HG02763 (cell line): ENCODE measurements around the gene ZNF527.
"Not testable (repeated sequence)": the region's sequence is repeated elsewhere in the genome, so short reads cannot be mapped to it uniquely, and the experiment has no call there.

Experiments
- ATAC-seq: cut with Tn5 transposase; IDR thresholded peaks from one replicate; pipeline ENCODE4 v1.9.1; 2021; ENCODE audit warnings: mild to moderate bottlenecking, moderate library complexity; ENCODE audit not compliant: unreplicated experiment

Gene ZNF527

GRCh38 chr19:37370880-37371661 lies at the start of gene ZNF527:
ZNF527 (plus strand) TSS chr19:37371099; CDS start chr19:37374199, 3,100 bp downstream.
- ATAC-seq: peak; percentile 94

GRCh38 chr19:37329686-37330085 lies 41.2 kb upstream of the ZNF527 start:
- ATAC-seq: no peak

GRCh38 chr19:37332839-37333238 lies 38.1 kb upstream of the ZNF527 start:
- no peak for ATAC-seq

- ATAC-seq: no peak
These were observed 37.4 kb upstream of the ZNF527 start for GRCh38 chr19:37333457-37333856.

- ATAC-seq: peak; percentile 87
These were observed 36.5 kb upstream of the ZNF527 start for GRCh38 chr19:37334179-37335071.

- no peak for ATAC-seq
These were observed 28.1 kb upstream of the ZNF527 start for GRCh38 chr19:37342753-37343152.

- no peak for ATAC-seq
These were observed 24.8 kb upstream of the ZNF527 start for GRCh38 chr19:37346091-37346490.

- ATAC-seq: no peak
These were observed 22.8 kb upstream of the ZNF527 start for GRCh38 chr19:37348060-37348459.

- ATAC-seq: no peak
These were observed 16.9 kb upstream of the ZNF527 start for GRCh38 chr19:37353968-37354367.

GRCh38 chr19:37355901-37356300 lies 15.0 kb upstream of the ZNF527 start:
- no peak for ATAC-seq

- no peak for ATAC-seq
These were observed 8.9 kb upstream of the ZNF527 start for GRCh38 chr19:37361994-37362393.

- no peak for ATAC-seq
These were observed 8.2 kb upstream of the ZNF527 start for GRCh38 chr19:37362733-37363132.

GRCh38 chr19:37370386-37370879 lies 466 bp upstream of the ZNF527 start:
- peak; percentile 4 for ATAC-seq

- no peak for ATAC-seq
These were observed 18.3 kb downstream of the ZNF527 start for GRCh38 chr19:37389234-37389633.

GRCh38 chr19:37391399-37391798 lies 20.5 kb downstream of the ZNF527 start:
- ATAC-seq: not testable (repeated sequence)

- no peak for ATAC-seq
These were observed 30.2 kb downstream of the ZNF527 start for GRCh38 chr19:37401078-37401477.

GRCh38 chr19:37403403-37403802 lies 32.5 kb downstream of the ZNF527 start:
- ATAC-seq: no peak

- not testable (repeated sequence) for ATAC-seq
These were observed 35.4 kb downstream of the ZNF527 start for GRCh38 chr19:37406140-37406846.

- no peak for ATAC-seq
These were observed 41.8 kb downstream of the ZNF527 start for GRCh38 chr19:37412700-37413099.

- no peak for ATAC-seq
These were observed 42.6 kb downstream of the ZNF527 start for GRCh38 chr19:37413313-37414084.
